Erythroblast (primary cell): ENCODE measurements around the gene FAM131B.

Experiments used
- GATA1 ChIP-seq: IDR thresholded peaks from 2 replicates; pipeline ENCODE4 v1.6.1; 2011; ENCODE audit warnings: low read depth, mild to moderate bottlenecking, control low read depth, low read length, moderate library complexity
- POLR2A ChIP-seq: IDR thresholded peaks from 2 replicates; pipeline ENCODE4 v1.6.1; 2011; ENCODE audit warnings: mild to moderate bottlenecking, low read length

DNA sequence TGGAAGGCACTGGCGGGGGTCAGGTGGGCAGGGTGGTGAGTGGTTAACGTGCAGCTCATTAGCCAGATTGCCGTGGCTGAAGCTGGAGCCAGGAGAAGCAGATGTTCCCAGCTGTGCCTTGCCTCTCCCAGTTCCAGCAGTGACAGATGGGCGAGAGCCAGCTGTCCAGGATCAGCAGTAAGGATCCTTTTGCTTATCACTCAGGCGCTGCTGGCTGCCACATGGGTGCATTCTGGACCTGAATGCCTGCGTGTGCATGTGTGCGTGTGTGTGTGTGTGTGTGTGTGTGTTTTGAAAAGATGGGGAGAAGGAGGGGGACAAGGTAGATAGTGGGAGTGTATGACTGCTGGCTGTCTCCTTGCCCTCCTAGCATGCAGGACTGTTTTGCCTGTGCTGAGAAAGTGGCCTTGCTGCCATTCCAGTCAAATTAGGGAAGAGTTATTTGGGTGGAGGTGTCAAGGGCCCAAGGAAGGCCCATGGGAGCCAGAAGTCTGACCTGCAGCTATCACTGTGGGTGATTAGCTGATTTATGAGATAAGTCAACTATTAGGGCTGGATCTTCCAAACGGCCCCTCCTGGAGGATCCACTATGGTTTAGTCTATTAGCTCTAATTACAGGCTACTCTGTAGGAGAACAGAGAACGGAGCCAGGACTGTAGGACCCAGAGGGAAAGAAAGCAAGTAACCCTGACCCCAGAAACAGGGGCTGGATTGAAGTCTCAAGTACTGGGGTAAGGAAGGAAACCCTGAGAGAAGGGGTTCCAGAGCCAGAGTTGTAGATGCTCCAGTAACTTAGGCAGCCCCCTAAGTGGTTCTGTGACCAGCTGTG, 42.9 kb upstream of the FAM131B start:
- TF ChIP-seq POLR2A (no peak), GATA1 (no peak)
